GM12873 (cell line): ENCODE results near the gene TTLL1.
A peak's percentile ranks its signal among the peaks of the same experiment; 100 is the strongest.

Experiments
- CTCF ChIP-seq: IDR thresholded peaks from 2 replicates; pipeline ENCODE4 v1.5.1; 2012; ENCODE audit warnings: low read depth, mild to moderate bottlenecking, moderate library complexity, low read length, control low read depth; ENCODE audit not compliant: insufficient read depth; ENCODE audit errors: missing control alignments

TTLL1 gene

GRCh38 chr22:43057641-43058040, 31.6 kb downstream of the TTLL1 start:
- TF ChIP-seq CTCF, result no peak

GRCh38 chr22:43053176-43053575, 36.0 kb downstream of the TTLL1 start:
- peak; percentile 49 for TF ChIP-seq CTCF

- TF ChIP-seq CTCF, result peak; percentile 18
These were observed 38.2 kb downstream of the TTLL1 start for GRCh38 chr22:43050995-43051394.

- TF ChIP-seq CTCF, result no peak
These were observed 41.6 kb downstream of the TTLL1 start for GRCh38 chr22:43047605-43048004.

GRCh38 chr22:43044290-43044712, 44.9 kb downstream of the TTLL1 start:
- TF ChIP-seq CTCF, result no peak

- no peak for TF ChIP-seq CTCF
These were observed 47.0 kb downstream of the TTLL1 start for GRCh38 chr22:43042101-43042780.

GRCh38 chr22:43039800-43040199, 49.4 kb downstream of the TTLL1 start:
- no peak for TF ChIP-seq CTCF
